ENCODE measurements around the gene ADAMTS3.

ADAMTS3 gene

GRCh38 chr4:72255269-72255668 is 313.8 kb downstream of the ADAMTS3 start:
- no peak overlapping the region for H3K4me3 ChIP-seq (ENCODE audit: low read length)
- no peak for TF ChIP-seq CTCF (conservative IDR thresholded peaks at IDR 0.05; ENCODE audit: low read depth, low read length)
- DNase-seq (ENCODE audit: low read depth): no peak

DNA sequence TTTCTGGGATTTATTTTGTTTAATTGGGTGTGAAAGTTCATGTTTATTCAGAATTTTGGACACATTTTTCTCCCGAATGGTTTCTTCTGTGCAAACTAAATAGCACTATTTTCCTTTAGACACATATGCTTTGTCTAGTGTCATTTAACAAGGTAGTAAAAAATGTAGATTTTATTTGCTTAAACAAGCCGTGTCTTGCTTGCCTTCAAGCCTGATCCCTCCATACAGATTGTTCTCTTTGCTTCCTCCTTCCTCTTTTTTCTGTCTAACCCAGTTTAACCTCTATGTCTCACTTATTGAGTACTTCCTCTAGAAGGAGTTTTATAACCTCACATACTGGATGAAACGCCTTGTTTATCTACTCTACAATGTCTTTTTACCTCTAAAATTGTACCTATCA is 325.4 kb downstream of the ADAMTS3 start:
- DNase-seq (ENCODE audit: low read depth): no peak
- no peak for TF ChIP-seq CTCF (conservative IDR thresholded peaks at IDR 0.05; ENCODE audit: low read depth, low read length)
- no peak overlapping the region for H3K4me3 ChIP-seq (ENCODE audit: low read length)

- DNase-seq (ENCODE audit: low read depth): no peak
- TF ChIP-seq CTCF (conservative IDR thresholded peaks at IDR 0.05; ENCODE audit: low read depth, low read length): no peak
- H3K4me3 ChIP-seq (ENCODE audit: low read length): no peak overlapping the region
These were observed 329.4 kb downstream of the ADAMTS3 start for GRCh38 chr4:72239487-72240116.
